CD14-positive monocyte (primary cell): ENCODE measurements around the gene HOXA7. TPM values are rescaled to one million over a fixed set of nuclear protein-coding genes. Genes with fewer than 3 reads are reported as not detected.

ENCODE experiments used
- DNase-seq, 3 donors: peaks; one replicate each; pipeline ENCODE4 v3.0.0-alpha.2; 2011 to 2022
- H2AFZ ChIP-seq: 2 replicates; pipeline ENCODE4 v1.6.0; 2012; ENCODE audit warnings: mild to moderate bottlenecking, low read depth, low read length, inconsistent platforms; ENCODE audit not compliant: insufficient read depth, poor library complexity, severe bottlenecking
- H3K27ac ChIP-seq, 2 donors: 1 replicate in 1 of 2; 2 replicates in 1 of 2; pipeline ENCODE4 v1.5.1; 2012 to 2013; ENCODE audit warnings: low read length in 2 of 2, control low read depth in 1 of 2, inconsistent platforms in 1 of 2, low read depth in 1 of 2, mild to moderate bottlenecking in 1 of 2
- H3K27me3 ChIP-seq, 2 donors: one replicate each; pipeline versions ENCODE4 v1.6.0 to v1.6.1; 2011 to 2013; ENCODE audit warnings: low read length in 2 of 2; ENCODE audit not compliant: control insufficient read depth in 2 of 2, insufficient read depth in 2 of 2
- H3K36me3 ChIP-seq, 2 donors: replicated peaks in 1 of 2; 1 replicate in 1 of 2; 2 replicates in 1 of 2; pipeline versions ENCODE4 v1.5.1 to v1.6.1; 2012 to 2013; ENCODE audit warnings: low read length in 2 of 2, control low read depth in 1 of 2, inconsistent platforms in 1 of 2, mild to moderate bottlenecking in 1 of 2; ENCODE audit not compliant: insufficient read depth in 2 of 2, control insufficient read depth in 1 of 2
- H3K4me1 ChIP-seq, 2 donors: 1 replicate in 1 of 2; 2 replicates in 1 of 2; pipeline versions ENCODE4 v1.5.1 to v1.6.1; 2012 to 2013; ENCODE audit warnings: low read length in 2 of 2, control low read depth in 1 of 2, inconsistent platforms in 1 of 2, mild to moderate bottlenecking in 1 of 2, moderate library complexity in 1 of 2; ENCODE audit not compliant: insufficient read depth in 2 of 2, control insufficient read depth in 1 of 2
- H3K4me2 ChIP-seq: replicated peaks from 2 replicates; pipeline ENCODE3; 2012; ENCODE audit warnings: low read length, moderate library complexity, mild to moderate bottlenecking; ENCODE audit not compliant: poor library complexity, severe bottlenecking; ENCODE audit errors: extremely low read depth
- H3K4me3 ChIP-seq, 3 experiments: fragments of 200-600 bp in 1 of 3; sonication (generic) in 1 of 3; replicated peaks in 1 of 3; 1 replicate in 2 of 3; 2 replicates in 1 of 3; pipeline ENCODE4 v1.5.1; 2011 to 2013; ENCODE audit warnings: low read length in 3 of 3, mild to moderate bottlenecking in 3 of 3, control low read depth in 2 of 3, low read depth in 2 of 3, inconsistent platforms in 1 of 3, moderate library complexity in 1 of 3
- H3K79me2 ChIP-seq: 2 replicates; pipeline ENCODE4 v1.6.0; 2012; ENCODE audit warnings: mild to moderate bottlenecking, control low read depth, inconsistent platforms, low read length, moderate library complexity; ENCODE audit not compliant: insufficient read depth
- H3K9ac ChIP-seq: 2 replicates; pipeline ENCODE4 v1.6.0; 2017; ENCODE audit warnings: low read length, mild to moderate bottlenecking; ENCODE audit not compliant: insufficient read depth, poor library complexity, severe bottlenecking
- H3K9me3 ChIP-seq, 2 donors: replicated peaks in 1 of 2; 1 replicate in 1 of 2; 2 replicates in 1 of 2; pipeline versions ENCODE4 v1.5.1 to v1.6.1; 2012 to 2013; ENCODE audit warnings: low read length in 2 of 2, control low read depth in 1 of 2; ENCODE audit not compliant: control insufficient read depth in 1 of 2, insufficient read depth in 1 of 2
- H4K20me1 ChIP-seq: 2 replicates; pipeline ENCODE4 v1.6.0; 2012; ENCODE audit warnings: mild to moderate bottlenecking, low read length, control low read depth, moderate library complexity; ENCODE audit not compliant: insufficient read depth
- H3K27ac Mint-ChIP-seq, 7 donors: one replicate each; pipeline ENCODE4 v1.8.0; 2020; ENCODE audit warnings: mild to moderate bottlenecking in 7 of 7, mixed read lengths in 7 of 7, moderate library complexity in 6 of 7, inconsistent platforms in 2 of 7
- H3K27me3 Mint-ChIP-seq, 3 donors: one replicate each; pipeline ENCODE4 v1.8.0; 2021 to 2022; ENCODE audit warnings: low read depth in 3 of 3, mild to moderate bottlenecking in 3 of 3, mixed read lengths in 3 of 3, moderate library complexity in 3 of 3, inconsistent platforms in 1 of 3
- H3K36me3 Mint-ChIP-seq, 2 donors: one replicate each; pipeline ENCODE4 v1.8.0; 2020; ENCODE audit warnings: mixed read lengths in 2 of 2, inconsistent platforms in 1 of 2, mild to moderate bottlenecking in 1 of 2
- H3K4me1 Mint-ChIP-seq: one replicate; pipeline ENCODE4 v1.8.0; 2020; ENCODE audit warnings: mild to moderate bottlenecking, mixed read lengths
- H3K4me3 Mint-ChIP-seq, 2 donors: one replicate each; pipeline ENCODE4 v1.8.0; 2020; ENCODE audit warnings: mild to moderate bottlenecking in 2 of 2, mixed read lengths in 2 of 2, moderate library complexity in 1 of 2
- H3K9me3 Mint-ChIP-seq, 7 donors: one replicate each; pipeline ENCODE4 v1.8.0; 2020 to 2022; ENCODE audit warnings: mixed read lengths in 7 of 7, mild to moderate bottlenecking in 6 of 7, moderate library complexity in 6 of 7, inconsistent platforms in 2 of 7
- CTCF ChIP-seq: fragments of 200-600 bp; IDR thresholded peaks from one replicate; pipeline ENCODE4 v1.8.0; 2022; ENCODE audit warnings: antibody characterized with exemption, mild to moderate bottlenecking
- WGBS: methylation state at CpG from one replicate; pipeline ENCODE4 v1.1.5; 2013; ENCODE audit warnings: missing lambda C conversion rate; ENCODE audit not compliant: insufficient coverage; 5-methylcytosine and 5-hydroxymethylcytosine counted together
- intact Hi-C, 2 donors: fragments of 100-400 bp; cut with micrococcal nuclease; formaldehyde crosslinking; loops; one replicate each; pipeline versions ENCODE4 v1.15.0 to v1.15.1; 2023
- polyA plus RNA-seq, 3 donors: library from polyadenylated mRNA; depleted of rRNA in 1 of 3; unstranded in 2 of 3; stranded (reverse) in 1 of 3; fragments of 300-500 nt in 2 of 3; fragments of >200 nt in 1 of 3; fragmentation: Illumina TruSeq in 2 of 3; gene quantifications; 1 replicate in 2 of 3; 2 replicates in 1 of 3; pipeline ENCODE4 v1.2.3, GENCODE V29; 2012 to 2021

Gene HOXA7
- polyA plus RNA-seq, 3 donors: not detected

GRCh38 chr7:27111042-27111750 is 45.3 kb downstream of the HOXA7 start:
- TF ChIP-seq CTCF: no peak
- Histone ChIP-seq H3K27me3 (peaks cover 0 to 2% of the 10 kb centered on the region in 2 donors), H2AFZ (no peak overlapping the region), H3K36me3 (no peaks in the 10 kb centered on the region), H4K20me1 (no peaks in the 10 kb centered on the region), H3K9me3 (peaks cover 0 to 4% of the 10 kb centered on the region in 2 donors), H3K27ac (no peak overlapping the region), H3K4me2 (no peak overlapping the region), H3K79me2 (no peaks in the 10 kb centered on the region), H3K9ac (no peak overlapping the region), H3K4me3 (no peak overlapping the region), H3K4me1 (no peaks in the 10 kb centered on the region)
- Mint-ChIP-seq H3K36me3 (no peaks in the 10 kb centered on the region), H3K27ac (no peak overlapping the region), H3K27me3 (peaks cover 2 to 7% (median 4%) of the 10 kb centered on the region in 3 donors), H3K4me3 (no peak overlapping the region), H3K4me1 (no peaks in the 10 kb centered on the region), H3K9me3 (peaks cover 0 to 13% (median 3%) of the 10 kb centered on the region in 7 donors)
- no CpG with 5 or more reads among the region's 6 CpGs for WGBS
- intact Hi-C loops: no loop called here
- no peak for DNase-seq

- peak overlapping the region in 1 of 7 donors; percentile 30 for H3K27ac Mint-ChIP-seq
- no peak for DNase-seq
- H3K79me2 ChIP-seq: no peaks in the 10 kb centered on the region
- H3K4me3 ChIP-seq: no peak overlapping the region
- WGBS: 98% methylated on average over 65 of the region's 66 CpGs
- H2AFZ ChIP-seq: no peak overlapping the region
- peaks cover 0 to 13% (median 3%) of the 10 kb centered on the region in 7 donors for H3K9me3 Mint-ChIP-seq
- no peak overlapping the region for H3K4me3 Mint-ChIP-seq
- H3K4me1 ChIP-seq: no peaks in the 10 kb centered on the region
- no peak overlapping the region for H3K27ac ChIP-seq
- intact Hi-C loops: no loop called here
- peaks cover 2 to 10% of the 10 kb centered on the region in 2 donors for H3K27me3 ChIP-seq
- peaks cover 9 to 14% (median 10%) of the 10 kb centered on the region in 3 donors for H3K27me3 Mint-ChIP-seq
- no peak for TF ChIP-seq CTCF
- H3K9ac ChIP-seq: no peak overlapping the region
- H3K4me1 Mint-ChIP-seq: no peaks in the 10 kb centered on the region
- H3K4me2 ChIP-seq: no peak overlapping the region
- peaks cover 0 to 4% of the 10 kb centered on the region in 2 donors for H3K9me3 ChIP-seq
- no peaks in the 10 kb centered on the region for H3K36me3 Mint-ChIP-seq
- no peaks in the 10 kb centered on the region for H3K36me3 ChIP-seq
- H4K20me1 ChIP-seq: peaks cover 2% of the 10 kb centered on the region
Measured at GRCh38 chr7:27110186-27111031, 46.1 kb downstream of the HOXA7 start.
